Measurements from ENCODE around the gene SSBP2.

Gene SSBP2

GRCh38 chr5:81420039-81420667 is 330.7 kb downstream of the SSBP2 start:
- Histone ChIP-seq H3K4me3 (ENCODE audit: severe bottlenecking) (no peak overlapping the region), H3K27ac (ENCODE audit: poor library complexity, severe bottlenecking) (peak overlapping the region; percentile 59), H3K9me3 (ENCODE audit: severe bottlenecking) (no peaks in the 10 kb centered on the region), H3K27me3 (ENCODE audit: insufficient read depth, poor library complexity, severe bottlenecking) (no peaks in the 10 kb centered on the region), H3K4me1 (ENCODE audit: insufficient read depth, poor library complexity, severe bottlenecking) (peaks cover 53% of the 10 kb centered on the region), H3K36me3 (ENCODE audit: low read depth) (no peaks in the 10 kb centered on the region)
- DNase-seq (ENCODE audit: low spot score) (no peak), ATAC-seq (ENCODE audit: low read depth) (peak; percentile 97)
- TF ChIP-seq, protein P1, sequence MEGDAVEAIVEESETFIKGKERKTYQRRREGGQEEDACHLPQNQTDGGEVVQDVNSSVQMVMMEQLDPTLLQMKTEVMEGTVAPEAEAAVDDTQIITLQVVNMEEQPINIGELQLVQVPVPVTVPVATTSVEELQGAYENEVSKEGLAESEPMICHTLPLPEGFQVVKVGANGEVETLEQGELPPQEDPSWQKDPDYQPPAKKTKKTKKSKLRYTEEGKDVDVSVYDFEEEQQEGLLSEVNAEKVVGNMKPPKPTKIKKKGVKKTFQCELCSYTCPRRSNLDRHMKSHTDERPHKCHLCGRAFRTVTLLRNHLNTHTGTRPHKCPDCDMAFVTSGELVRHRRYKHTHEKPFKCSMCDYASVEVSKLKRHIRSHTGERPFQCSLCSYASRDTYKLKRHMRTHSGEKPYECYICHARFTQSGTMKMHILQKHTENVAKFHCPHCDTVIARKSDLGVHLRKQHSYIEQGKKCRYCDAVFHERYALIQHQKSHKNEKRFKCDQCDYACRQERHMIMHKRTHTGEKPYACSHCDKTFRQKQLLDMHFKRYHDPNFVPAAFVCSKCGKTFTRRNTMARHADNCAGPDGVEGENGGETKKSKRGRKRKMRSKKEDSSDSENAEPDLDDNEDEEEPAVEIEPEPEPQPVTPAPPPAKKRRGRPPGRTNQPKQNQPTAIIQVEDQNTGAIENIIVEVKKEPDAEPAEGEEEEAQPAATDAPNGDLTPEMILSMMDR (IDR thresholded peaks at IDR 0.05; ENCODE audit: poor library complexity, severe bottlenecking) = no peak

- H3K4me1 ChIP-seq (ENCODE audit: insufficient read depth, poor library complexity, severe bottlenecking) = peaks cover 53% of the 10 kb centered on the region
- H3K9me3 ChIP-seq (ENCODE audit: severe bottlenecking) = no peaks in the 10 kb centered on the region
- no peaks in the 10 kb centered on the region for H3K36me3 ChIP-seq (ENCODE audit: low read depth)
- no peaks in the 10 kb centered on the region for H3K27me3 ChIP-seq (ENCODE audit: insufficient read depth, poor library complexity, severe bottlenecking)
- no peak overlapping the region for H3K27ac ChIP-seq (ENCODE audit: poor library complexity, severe bottlenecking)
- ATAC-seq (ENCODE audit: low read depth) (no peak), DNase-seq (ENCODE audit: low spot score) (no peak)
- TF ChIP-seq, protein P1 (IDR thresholded peaks at IDR 0.05; ENCODE audit: poor library complexity, severe bottlenecking) = no peak
- H3K4me3 ChIP-seq (ENCODE audit: severe bottlenecking) = no peak overlapping the region
Measured at GRCh38 chr5:81418606-81419005, 332.3 kb downstream of the SSBP2 start.

- peak; percentile 63 for ATAC-seq (ENCODE audit: low read depth)
- TF ChIP-seq, protein P1 (IDR thresholded peaks at IDR 0.05; ENCODE audit: poor library complexity, severe bottlenecking) = no peak
Measured at GRCh38 chr5:81417052-81417451, 333.8 kb downstream of the SSBP2 start.

GRCh38 chr5:81409896-81410295 is 341.0 kb downstream of the SSBP2 start:
- no peaks in the 10 kb centered on the region for H3K27me3 ChIP-seq (ENCODE audit: insufficient read depth, poor library complexity, severe bottlenecking)
- no peaks in the 10 kb centered on the region for H3K4me1 ChIP-seq (ENCODE audit: insufficient read depth, poor library complexity, severe bottlenecking)
- 0 out of 2 replicates have a peak, but pooled peaks cover 3% of the 10 kb centered on the region for H3K36me3 ChIP-seq (ENCODE audit: low read depth)
- no peak overlapping the region for H3K4me3 ChIP-seq (ENCODE audit: severe bottlenecking)
- TF ChIP-seq, protein P1 (IDR thresholded peaks at IDR 0.05; ENCODE audit: poor library complexity, severe bottlenecking) = no peak
- ATAC-seq (ENCODE audit: low read depth) = no peak
- H3K9me3 ChIP-seq (ENCODE audit: severe bottlenecking) = no peaks in the 10 kb centered on the region
- no peak overlapping the region for H3K27ac ChIP-seq (ENCODE audit: poor library complexity, severe bottlenecking)
- DNase-seq (ENCODE audit: low spot score) = no peak

More at GRCh38 chr5:81417052-81417451, 333.8 kb downstream of the SSBP2 start:
- H3K9me3 ChIP-seq (ENCODE audit: severe bottlenecking) = no peaks in the 10 kb centered on the region
- H3K4me3 ChIP-seq (ENCODE audit: severe bottlenecking) = no peak overlapping the region
- DNase-seq (ENCODE audit: low spot score) = no peak
- no peaks in the 10 kb centered on the region for H3K27me3 ChIP-seq (ENCODE audit: insufficient read depth, poor library complexity, severe bottlenecking)
- H3K36me3 ChIP-seq (ENCODE audit: low read depth) = 0 out of 2 replicates have a peak, but pooled peaks cover 3% of the 10 kb centered on the region
- H3K27ac ChIP-seq (ENCODE audit: poor library complexity, severe bottlenecking) = peak overlapping the region; percentile 17
- peaks cover 39% of the 10 kb centered on the region for H3K4me1 ChIP-seq (ENCODE audit: insufficient read depth, poor library complexity, severe bottlenecking)

DNA sequence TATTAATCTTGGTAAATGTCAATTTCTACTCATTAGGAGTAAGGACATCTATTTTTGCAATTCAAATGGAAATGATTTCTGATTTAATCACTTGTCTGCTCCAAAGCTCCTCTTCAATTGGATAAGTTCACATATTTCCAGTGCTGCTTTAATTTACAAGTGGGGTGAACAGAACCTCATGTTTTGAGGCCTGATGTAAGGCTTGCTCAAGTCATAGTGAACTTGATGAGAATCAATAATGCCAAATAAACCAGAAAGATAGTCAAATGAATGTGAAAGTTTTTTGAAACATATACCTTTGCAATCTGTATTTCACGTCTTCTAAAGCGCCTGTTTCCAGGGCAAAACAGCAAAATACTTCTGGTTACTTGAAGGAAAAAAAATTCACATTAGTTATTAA is 341.5 kb downstream of the SSBP2 start:
- ATAC-seq (ENCODE audit: low read depth) = no peak
- 0 out of 2 replicates have a peak, but pooled peaks cover 3% of the 10 kb centered on the region for H3K36me3 ChIP-seq (ENCODE audit: low read depth)
- TF ChIP-seq, protein P1 (IDR thresholded peaks at IDR 0.05; ENCODE audit: poor library complexity, severe bottlenecking) = no peak

More for the DNA sequence above, 341.5 kb downstream of the SSBP2 start:
- Histone ChIP-seq H3K4me1 (ENCODE audit: insufficient read depth, poor library complexity, severe bottlenecking) (no peaks in the 10 kb centered on the region), H3K4me3 (ENCODE audit: severe bottlenecking) (no peak overlapping the region), H3K9me3 (ENCODE audit: severe bottlenecking) (no peaks in the 10 kb centered on the region), H3K27me3 (ENCODE audit: insufficient read depth, poor library complexity, severe bottlenecking) (no peaks in the 10 kb centered on the region), H3K27ac (ENCODE audit: poor library complexity, severe bottlenecking) (no peak overlapping the region)
- no peak for DNase-seq (ENCODE audit: low spot score)

Data from RWPE2 (cell line).